A549 (cell line): Measurements from ENCODE around the gene THRAP3.

ENCODE experiments used
- USF2 ChIP-seq: fragments of 450-650 bp; IDR thresholded peaks from 2 replicates; pipeline ENCODE4 v1.6.1; 2014; ENCODE audit warnings: antibody characterized with exemption
- TF ChIP-seq, protein P1 (sequence below): IDR thresholded peaks from 2 replicates; pipeline ENCODE4 v1.6.1; 2012

GRCh38 chr1:36273024-36273423, 48.8 kb downstream of the THRAP3 start:
- TF ChIP-seq USF2: no peak
- TF ChIP-seq, protein P1, sequence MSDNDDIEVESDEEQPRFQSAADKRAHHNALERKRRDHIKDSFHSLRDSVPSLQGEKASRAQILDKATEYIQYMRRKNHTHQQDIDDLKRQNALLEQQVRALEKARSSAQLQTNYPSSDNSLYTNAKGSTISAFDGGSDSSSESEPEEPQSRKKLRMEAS: no peak
